ENCODE measurements around the gene B4GALT6.
A peak's percentile ranks its signal among the peaks of the same experiment; 100 is the strongest.

B4GALT6 gene

GRCh38 chr18:31657823-31658669 is 26.3 kb downstream of the B4GALT6 start:
- DNase-seq (ENCODE audit: low read depth), result peak; percentile 10
- H3K4me3 ChIP-seq (ENCODE audit: control insufficient read depth, low read depth, low read length), result no peak overlapping the region
- no peak for TF ChIP-seq CTCF (conservative IDR thresholded peaks at IDR 0.05; ENCODE audit: control insufficient read depth, insufficient read depth, low read depth, low read length)

GRCh38 chr18:31656754-31657153 is 27.6 kb downstream of the B4GALT6 start:
- no peak for TF ChIP-seq CTCF (conservative IDR thresholded peaks at IDR 0.05; ENCODE audit: control insufficient read depth, insufficient read depth, low read depth, low read length)
- DNase-seq (ENCODE audit: low read depth), result no peak
- no peak overlapping the region for H3K4me3 ChIP-seq (ENCODE audit: control insufficient read depth, low read depth, low read length)

- no peak overlapping the region for H3K4me3 ChIP-seq (ENCODE audit: control insufficient read depth, low read depth, low read length)
- TF ChIP-seq CTCF (conservative IDR thresholded peaks at IDR 0.05; ENCODE audit: control insufficient read depth, insufficient read depth, low read depth, low read length), result no peak
- no peak for DNase-seq (ENCODE audit: low read depth)
Observed at GRCh38 chr18:31655354-31655753, 29.0 kb downstream of the B4GALT6 start.

DNA sequence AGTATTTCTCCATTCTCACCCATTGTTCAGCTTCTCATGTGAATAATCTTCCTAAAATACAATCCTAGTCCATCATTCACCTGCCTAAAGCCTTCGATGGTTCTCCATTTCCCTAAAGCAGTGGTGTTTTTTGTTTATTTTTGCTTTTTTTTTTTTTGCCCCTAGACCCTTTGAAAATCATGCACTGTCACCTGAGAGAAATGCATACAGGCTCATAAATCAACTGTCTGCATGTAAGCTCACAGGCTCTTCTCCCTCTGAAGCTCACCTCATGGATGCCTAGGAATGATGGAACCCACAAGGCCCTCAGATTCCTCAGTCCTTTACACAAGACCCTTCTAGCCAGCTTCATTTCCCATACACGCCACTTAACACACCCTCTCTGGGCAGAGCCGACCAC is 31.5 kb downstream of the B4GALT6 start:
- H3K4me3 ChIP-seq (ENCODE audit: control insufficient read depth, low read depth, low read length), result no peak overlapping the region
- no peak for TF ChIP-seq CTCF (conservative IDR thresholded peaks at IDR 0.05; ENCODE audit: control insufficient read depth, insufficient read depth, low read depth, low read length)

DNA sequence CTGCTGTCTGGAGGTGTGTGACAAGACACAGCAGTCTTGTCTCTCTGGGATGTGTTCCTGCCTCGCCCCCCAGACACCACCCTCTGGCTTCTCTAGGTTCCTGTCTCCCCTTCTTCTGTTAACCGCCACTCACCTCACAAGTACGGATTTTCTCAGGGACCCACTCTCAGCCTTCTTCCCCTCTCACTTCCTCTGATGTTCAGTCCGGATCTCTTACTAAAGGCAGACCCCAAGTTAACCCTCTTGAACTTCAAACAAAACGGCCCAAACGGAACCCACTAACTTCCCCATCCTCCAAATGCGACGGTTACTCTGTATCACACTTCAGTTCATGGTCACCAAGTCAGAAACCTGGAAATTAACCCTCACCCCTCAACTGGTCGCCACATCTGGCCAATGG is 32.0 kb downstream of the B4GALT6 start:
- H3K4me3 ChIP-seq (ENCODE audit: control insufficient read depth, low read depth, low read length), result no peak overlapping the region
- no peak for DNase-seq (ENCODE audit: low read depth)
- TF ChIP-seq CTCF (conservative IDR thresholded peaks at IDR 0.05; ENCODE audit: control insufficient read depth, insufficient read depth, low read depth, low read length), result no peak

More for the DNA sequence above, 31.5 kb downstream of the B4GALT6 start:
- no peak for DNase-seq (ENCODE audit: low read depth)

DNA sequence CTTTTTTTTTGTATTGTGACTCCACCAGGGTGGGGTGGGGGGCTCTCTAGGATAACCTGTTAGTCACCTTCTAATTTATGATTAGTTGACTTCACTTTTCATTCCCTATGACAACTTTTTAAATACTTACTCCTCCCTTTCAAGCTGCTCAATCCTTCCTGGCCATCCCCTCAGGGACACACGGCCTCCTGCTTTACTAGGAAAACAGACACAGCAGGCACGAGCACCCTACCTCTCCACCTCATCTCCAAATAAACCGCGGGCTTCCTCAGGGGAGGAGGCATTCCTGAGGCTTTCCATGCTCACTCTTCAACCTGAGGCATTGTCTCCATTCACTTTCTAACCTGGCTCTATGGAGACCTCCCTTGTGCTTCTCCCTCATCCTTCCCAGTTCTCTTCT is 33.0 kb downstream of the B4GALT6 start:
- no peak overlapping the region for H3K4me3 ChIP-seq (ENCODE audit: control insufficient read depth, low read depth, low read length)
- no peak for DNase-seq (ENCODE audit: low read depth)
- TF ChIP-seq CTCF (conservative IDR thresholded peaks at IDR 0.05; ENCODE audit: control insufficient read depth, insufficient read depth, low read depth, low read length), result no peak
